PC-9 (cell line): Measurements from ENCODE around the gene TEX10. TPM values are rescaled to one million over a fixed set of nuclear protein-coding genes. Genes with fewer than 3 reads are reported as not detected.

Source experiments
- BruUV-seq: library from RNA; stranded (reverse); fragments of 400-500 nt; replicated peaks from 2 replicates; lab custom pipeline; 2021; lab: Mats Ljungman, UMichigan
- CTCF ChIA-PET: fragments of 300-600 bp; sonication (Branson Sonifier 250); formaldehyde crosslinking; loops from one replicate; lab custom pipeline; 2022; ENCODE audit warnings: antibody characterized with exemption; lab: Charles Lee
- POLR2A ChIA-PET: fragments of 300-600 bp; sonication (Branson Sonifier 250); formaldehyde crosslinking; loops from one replicate; lab custom pipeline; 2022; ENCODE audit warnings: antibody characterized with exemption; ENCODE audit not compliant: unreplicated experiment; lab: Charles Lee
- DNase-seq, 2 experiments: peaks; one replicate each; pipeline versions ENCODE4 v3.0.0 to v3.0.0-alpha.2; 2015 to 2022; ENCODE audit warnings: mixed read lengths in 1 of 2
- H2AFZ ChIP-seq: fragments of 200-600 bp; sonication (generic); 2 replicates; pipeline ENCODE4 v1.8.1; 2017; ENCODE audit warnings: antibody characterized with exemption
- H3F3A ChIP-seq: fragments of 200-600 bp; sonication (generic); 2 replicates; pipeline ENCODE4 v1.8.1; 2017; ENCODE audit warnings: antibody characterized with exemption, mild to moderate bottlenecking, low read depth; ENCODE audit not compliant: insufficient read depth
- H3K27ac ChIP-seq: fragments of 200-600 bp; sonication (generic); 2 replicates; pipeline ENCODE4 v1.6.1; 2016; ENCODE audit warnings: mixed run types
- H3K27me3 ChIP-seq: fragments of 200-600 bp; sonication (generic); 2 replicates; pipeline ENCODE4 v1.6.1; 2016; ENCODE audit warnings: low read depth, mixed run types; ENCODE audit not compliant: insufficient read depth
- H3K36me3 ChIP-seq: fragments of 200-600 bp; sonication (generic); 2 replicates; pipeline ENCODE4 v1.6.1; 2016; ENCODE audit warnings: low read depth, mixed run types
- H3K4me1 ChIP-seq: fragments of 200-600 bp; sonication (generic); replicated peaks from 2 replicates; pipeline ENCODE4 v1.6.1; 2016; ENCODE audit warnings: mixed run types; ENCODE audit not compliant: insufficient read depth
- H3K4me2 ChIP-seq: fragments of 200-600 bp; sonication (generic); 2 replicates; pipeline ENCODE4 v1.6.1; 2017; ENCODE audit warnings: mixed run types
- H3K4me3 ChIP-seq: fragments of 200-600 bp; sonication (generic); 2 replicates; pipeline ENCODE4 v1.6.1; 2016; ENCODE audit warnings: mixed run types
- H3K79me2 ChIP-seq: fragments of 200-600 bp; sonication (generic); 2 replicates; pipeline ENCODE4 v1.6.1; 2017; ENCODE audit warnings: low read depth, mixed run types
- H3K9me2 ChIP-seq: fragments of 200-600 bp; sonication (generic); 2 replicates; pipeline ENCODE4 v1.8.1; 2017; ENCODE audit warnings: mild to moderate bottlenecking; ENCODE audit not compliant: insufficient read depth
- H3K9me3 ChIP-seq: fragments of 200-600 bp; sonication (generic); 2 replicates; pipeline ENCODE4 v1.8.1; 2016; ENCODE audit warnings: low read depth; ENCODE audit not compliant: insufficient read depth
- H4K20me1 ChIP-seq: fragments of 200-600 bp; sonication (generic); 2 replicates; pipeline ENCODE4 v1.8.1; 2017; ENCODE audit not compliant: insufficient read depth
- CTCF ChIP-seq: fragments of 200-600 bp; sonication (generic); conservative IDR thresholded peaks from 2 replicates; pipeline ENCODE4 v1.6.1; 2017; ENCODE audit warnings: mixed run types, antibody characterized with exemption, mild to moderate bottlenecking, moderate library complexity
- EZH2 ChIP-seq: fragments of 200-600 bp; sonication (generic); IDR thresholded peaks from 2 replicates; pipeline ENCODE4 v1.8.0; 2017; ENCODE audit warnings: antibody characterized with exemption, low read depth
- intact Hi-C: fragments of 100-400 bp; cut with micrococcal nuclease; formaldehyde crosslinking; loops from one replicate; pipeline ENCODE4 v1.10.0; 2022; ENCODE audit not compliant: unreplicated experiment
- total RNA-seq: library from RNA; stranded (reverse); gene quantifications from 2 replicates; pipeline ENCODE4 v1.2.3, GENCODE V29; 2021

TEX10 gene
- total RNA-seq, 1 experiment from 2014 or later: 29.0 TPM

- H3K4me1 ChIP-seq: peaks cover 7% of the 10 kb centered on the region; the same call in 1 of the 2 replicates
- DNase-seq: no peak
- intact Hi-C loops: loop anchor here (10.0 kb wide), 1 partner anchor 147 kb away; no protein-coding TSS in a partner anchor
- no peaks in the 10 kb centered on the region for H4K20me1 ChIP-seq
- no peak overlapping the region for H2AFZ ChIP-seq
- H3K4me2 ChIP-seq: no peak overlapping the region
- H3K79me2 ChIP-seq: peaks cover 2% of the 10 kb centered on the region
- no peak for TF ChIP-seq EZH2
- TF ChIP-seq CTCF: no peak
- ChIA-PET CTCF (no interaction called here), POLR2A (no interaction called here)
- H3K4me3 ChIP-seq: no peak overlapping the region
- H3K27ac ChIP-seq: no peak overlapping the region
- H3K9me2 ChIP-seq: no peaks in the 10 kb centered on the region
- H3K9me3 ChIP-seq: no peaks in the 10 kb centered on the region
- BruUV-seq: no TSS peak
- no peaks in the 10 kb centered on the region for H3K27me3 ChIP-seq
- no peaks in the 10 kb centered on the region for H3K36me3 ChIP-seq
- H3F3A ChIP-seq: no peaks in the 10 kb centered on the region
These were observed 4.8 kb upstream of the TEX10 start for GRCh38 chr9:100357501-100357900.

- H3K4me1 ChIP-seq: peaks cover 13% of the 10 kb centered on the region
- H2AFZ ChIP-seq: no peak overlapping the region
- no peaks in the 10 kb centered on the region for H3F3A ChIP-seq
- BruUV-seq: no TSS peak
- H3K27me3 ChIP-seq: no peaks in the 10 kb centered on the region
- intact Hi-C loops: loop anchor here (10.0 kb wide), 1 partner anchor 149 kb away; no protein-coding TSS in a partner anchor
- no peaks in the 10 kb centered on the region for H3K9me3 ChIP-seq
- no peak overlapping the region for H3K27ac ChIP-seq
- no peak overlapping the region for H3K4me2 ChIP-seq
- no peak overlapping the region for H3K4me3 ChIP-seq
- no peak for TF ChIP-seq EZH2
- TF ChIP-seq CTCF: no peak
- peaks cover 9% of the 10 kb centered on the region for H4K20me1 ChIP-seq
- H3K36me3 ChIP-seq: no peaks in the 10 kb centered on the region
- DNase-seq: no peak
- H3K79me2 ChIP-seq: peaks cover 21% of the 10 kb centered on the region
- CTCF ChIA-PET: interaction anchor here (0.6 to 1.3 kb wide), 2 partner anchors 11 to 31 kb away, joined by 3 to 7 read pairs; no protein-coding TSS in a partner anchor
- no peaks in the 10 kb centered on the region for H3K9me2 ChIP-seq
- POLR2A ChIA-PET: interaction anchor here (0.5 to 0.6 kb wide), 3 partner anchors 19 to 346 kb away, joined by 3 to 6 read pairs (median 5); no protein-coding TSS in a partner anchor
These were observed 2.8 kb upstream of the TEX10 start for GRCh38 chr9:100355561-100355960.

GRCh38 chr9:100354121-100354800 lies 1.5 kb upstream of the TEX10 start:
- POLR2A ChIA-PET: no interaction called here
- Histone ChIP-seq H3K79me2 (peaks cover 34% of the 10 kb centered on the region), H3K27me3 (no peaks in the 10 kb centered on the region), H3K4me1 (peaks cover 25% of the 10 kb centered on the region), H3F3A (no peaks in the 10 kb centered on the region), H3K27ac (no peak overlapping the region), H4K20me1 (peaks cover 22% of the 10 kb centered on the region), H3K4me2 (peak overlapping the region; percentile 86), H3K4me3 (peak overlapping the region; percentile 90; the same call in 1 of the 2 replicates), H2AFZ (no peak overlapping the region), H3K36me3 (peaks cover 1% of the 10 kb centered on the region; the same call in 1 of the 2 replicates), H3K9me2 (no peaks in the 10 kb centered on the region), H3K9me3 (no peaks in the 10 kb centered on the region)
- TF ChIP-seq CTCF (no peak), EZH2 (no peak)
- intact Hi-C loops: loop anchor here (5.0 to 10.0 kb wide), 2 partner anchors 151 to 243 kb away; no protein-coding TSS in a partner anchor
- no peak for DNase-seq
- no TSS peak for BruUV-seq
- CTCF ChIA-PET: no interaction called here
